ENCODE data around the gene COX5B.

DNA sequence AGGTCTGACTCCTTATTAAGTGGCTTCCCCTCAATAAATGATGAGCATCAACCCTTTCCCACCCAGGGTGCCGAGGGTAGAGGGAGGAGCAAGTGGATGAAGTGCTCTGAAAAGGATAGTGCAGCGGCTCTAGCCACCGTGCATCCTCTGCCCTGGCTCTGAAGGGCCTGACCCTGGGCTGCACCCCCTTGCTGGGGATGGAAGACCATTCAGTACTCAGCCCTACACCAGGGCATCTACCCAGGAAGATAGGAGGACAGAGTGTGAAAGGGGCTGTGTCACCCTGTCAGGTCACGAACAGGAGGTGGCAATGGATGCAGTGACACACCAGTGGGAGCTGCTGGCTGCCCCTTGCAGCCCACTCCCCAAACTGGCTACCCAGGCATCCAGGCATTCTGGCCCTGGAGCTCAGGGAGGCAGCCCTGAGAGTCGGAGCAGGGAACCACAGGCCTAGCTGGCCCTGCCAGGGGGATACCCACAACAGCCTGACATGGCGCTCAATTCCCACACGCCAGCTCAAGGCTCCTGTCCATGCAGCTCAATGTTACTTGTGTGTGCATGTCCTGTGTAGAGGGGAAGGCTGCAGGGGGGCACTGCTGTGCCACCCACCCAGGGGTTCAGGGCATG is 10.4 kb downstream of the COX5B start:
- TF ChIP-seq POLR2AphosphoS5 (IDR thresholded peaks at IDR 0.05; ENCODE audit: low read depth) (no peak; the same call in 1 of the 2 replicates), GABPA (IDR thresholded peaks at IDR 0.05; ENCODE audit: low read depth) (no peak)
- TF ChIP-seq, protein P1, sequence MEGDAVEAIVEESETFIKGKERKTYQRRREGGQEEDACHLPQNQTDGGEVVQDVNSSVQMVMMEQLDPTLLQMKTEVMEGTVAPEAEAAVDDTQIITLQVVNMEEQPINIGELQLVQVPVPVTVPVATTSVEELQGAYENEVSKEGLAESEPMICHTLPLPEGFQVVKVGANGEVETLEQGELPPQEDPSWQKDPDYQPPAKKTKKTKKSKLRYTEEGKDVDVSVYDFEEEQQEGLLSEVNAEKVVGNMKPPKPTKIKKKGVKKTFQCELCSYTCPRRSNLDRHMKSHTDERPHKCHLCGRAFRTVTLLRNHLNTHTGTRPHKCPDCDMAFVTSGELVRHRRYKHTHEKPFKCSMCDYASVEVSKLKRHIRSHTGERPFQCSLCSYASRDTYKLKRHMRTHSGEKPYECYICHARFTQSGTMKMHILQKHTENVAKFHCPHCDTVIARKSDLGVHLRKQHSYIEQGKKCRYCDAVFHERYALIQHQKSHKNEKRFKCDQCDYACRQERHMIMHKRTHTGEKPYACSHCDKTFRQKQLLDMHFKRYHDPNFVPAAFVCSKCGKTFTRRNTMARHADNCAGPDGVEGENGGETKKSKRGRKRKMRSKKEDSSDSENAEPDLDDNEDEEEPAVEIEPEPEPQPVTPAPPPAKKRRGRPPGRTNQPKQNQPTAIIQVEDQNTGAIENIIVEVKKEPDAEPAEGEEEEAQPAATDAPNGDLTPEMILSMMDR (IDR thresholded peaks at IDR 0.05; ENCODE audit: insufficient read depth, low read length), result no peak
- TF ChIP-seq, protein P2, sequence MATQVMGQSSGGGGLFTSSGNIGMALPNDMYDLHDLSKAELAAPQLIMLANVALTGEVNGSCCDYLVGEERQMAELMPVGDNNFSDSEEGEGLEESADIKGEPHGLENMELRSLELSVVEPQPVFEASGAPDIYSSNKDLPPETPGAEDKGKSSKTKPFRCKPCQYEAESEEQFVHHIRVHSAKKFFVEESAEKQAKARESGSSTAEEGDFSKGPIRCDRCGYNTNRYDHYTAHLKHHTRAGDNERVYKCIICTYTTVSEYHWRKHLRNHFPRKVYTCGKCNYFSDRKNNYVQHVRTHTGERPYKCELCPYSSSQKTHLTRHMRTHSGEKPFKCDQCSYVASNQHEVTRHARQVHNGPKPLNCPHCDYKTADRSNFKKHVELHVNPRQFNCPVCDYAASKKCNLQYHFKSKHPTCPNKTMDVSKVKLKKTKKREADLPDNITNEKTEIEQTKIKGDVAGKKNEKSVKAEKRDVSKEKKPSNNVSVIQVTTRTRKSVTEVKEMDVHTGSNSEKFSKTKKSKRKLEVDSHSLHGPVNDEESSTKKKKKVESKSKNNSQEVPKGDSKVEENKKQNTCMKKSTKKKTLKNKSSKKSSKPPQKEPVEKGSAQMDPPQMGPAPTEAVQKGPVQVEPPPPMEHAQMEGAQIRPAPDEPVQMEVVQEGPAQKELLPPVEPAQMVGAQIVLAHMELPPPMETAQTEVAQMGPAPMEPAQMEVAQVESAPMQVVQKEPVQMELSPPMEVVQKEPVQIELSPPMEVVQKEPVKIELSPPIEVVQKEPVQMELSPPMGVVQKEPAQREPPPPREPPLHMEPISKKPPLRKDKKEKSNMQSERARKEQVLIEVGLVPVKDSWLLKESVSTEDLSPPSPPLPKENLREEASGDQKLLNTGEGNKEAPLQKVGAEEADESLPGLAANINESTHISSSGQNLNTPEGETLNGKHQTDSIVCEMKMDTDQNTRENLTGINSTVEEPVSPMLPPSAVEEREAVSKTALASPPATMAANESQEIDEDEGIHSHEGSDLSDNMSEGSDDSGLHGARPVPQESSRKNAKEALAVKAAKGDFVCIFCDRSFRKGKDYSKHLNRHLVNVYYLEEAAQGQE (IDR thresholded peaks at IDR 0.05; ENCODE audit: insufficient replicate concordance, low read depth), result no peak

Measured in HL-60 (cell line).